GM23338 (cell line): ENCODE measurements around the gene RSPH3. TPM values are rescaled to one million over a fixed set of nuclear protein-coding genes. Genes with fewer than 3 reads are reported as not detected.
"Not testable (repeated sequence)": the region's sequence is repeated elsewhere in the genome, so short reads cannot be mapped to it uniquely, and the experiment has no call there.

Experiments used
- ATAC-seq: fragments of 200-7000 bp; cut with Tn5 transposase; 3 replicates; pipeline ENCODE4 v1.9.1; 2020
- DNase-seq: peaks from one replicate; pipeline ENCODE4 v3.0.0-alpha.2; 2015; ENCODE audit warnings: low spot score
- H2AFZ ChIP-seq: fragments of 200-600 bp; sonication (generic); 2 replicates; pipeline ENCODE4 v1.8.0; 2016; ENCODE audit warnings: antibody characterized with exemption, mild to moderate bottlenecking, moderate library complexity
- H3F3A ChIP-seq: fragments of 200-600 bp; sonication (generic); replicated peaks from 2 replicates; pipeline ENCODE4 v1.8.0; 2017; ENCODE audit warnings: antibody characterized with exemption, mixed run types, low read depth
- H3K27ac ChIP-seq: fragments of 200-600 bp; sonication (generic); 2 replicates; pipeline ENCODE4 v1.6.1; 2016; ENCODE audit warnings: low read depth
- H3K27me3 ChIP-seq: fragments of 200-600 bp; sonication (generic); 2 replicates; pipeline ENCODE4 v1.8.0; 2016; ENCODE audit warnings: mild to moderate bottlenecking, mixed run types, moderate library complexity; ENCODE audit not compliant: insufficient read depth
- H3K36me3 ChIP-seq: fragments of 200-600 bp; sonication (generic); 2 replicates; pipeline ENCODE4 v1.8.0; 2016; ENCODE audit warnings: mild to moderate bottlenecking; ENCODE audit not compliant: insufficient read depth
- H3K4me1 ChIP-seq: fragments of 200-600 bp; sonication (generic); 2 replicates; pipeline ENCODE4 v1.8.0; 2016; ENCODE audit warnings: mild to moderate bottlenecking, moderate library complexity; ENCODE audit not compliant: insufficient read depth
- H3K4me2 ChIP-seq: fragments of 200-600 bp; sonication (generic); 2 replicates; pipeline ENCODE4 v1.7.1; 2017; ENCODE audit warnings: mixed run types
- H3K4me3 ChIP-seq: fragments of 200-600 bp; sonication (generic); 2 replicates; pipeline ENCODE4 v1.6.1; 2016; ENCODE audit warnings: mixed run types
- H3K79me2 ChIP-seq: fragments of 200-600 bp; sonication (generic); replicated peaks from 2 replicates; pipeline ENCODE4 v1.8.0; 2017; ENCODE audit warnings: mild to moderate bottlenecking; ENCODE audit not compliant: insufficient read depth
- H3K9me2 ChIP-seq: fragments of 200-600 bp; sonication (generic); 2 replicates; pipeline ENCODE4 v1.8.0; 2017; ENCODE audit not compliant: insufficient read depth
- H4K20me1 ChIP-seq: fragments of 200-600 bp; sonication (generic); replicated peaks from 2 replicates; pipeline ENCODE4 v1.8.0; 2017; ENCODE audit warnings: mild to moderate bottlenecking; ENCODE audit not compliant: insufficient read depth
- H3K27ac Mint-ChIP-seq: 2 replicates; pipeline ENCODE4 v1.8.0; 2020; ENCODE audit warnings: inconsistent platforms, mild to moderate bottlenecking, moderate library complexity, mixed read lengths
- H3K27me3 Mint-ChIP-seq: 3 replicates; pipeline ENCODE4 v1.8.0; 2022; ENCODE audit warnings: low read depth, mild to moderate bottlenecking, moderate library complexity, mixed read lengths, inconsistent platforms; ENCODE audit not compliant: insufficient read depth, poor library complexity
- H3K36me3 Mint-ChIP-seq: 3 replicates; pipeline ENCODE4 v1.8.0; 2021; ENCODE audit warnings: low read depth, mild to moderate bottlenecking, inconsistent platforms, moderate library complexity, mixed read lengths
- H3K4me1 Mint-ChIP-seq: 3 replicates; pipeline ENCODE4 v1.8.0; 2020; ENCODE audit warnings: mild to moderate bottlenecking, inconsistent platforms, mixed read lengths
- H3K4me3 Mint-ChIP-seq: 3 replicates; pipeline ENCODE4 v1.8.0; 2021; ENCODE audit warnings: moderate library complexity, mild to moderate bottlenecking, inconsistent platforms, mixed read lengths
- H3K9me3 Mint-ChIP-seq: 3 replicates; pipeline ENCODE4 v1.8.0; 2020; ENCODE audit warnings: moderate library complexity, mild to moderate bottlenecking, inconsistent platforms, mixed read lengths
- CREB1 ChIP-seq: fragments of 250-450 bp; sonication (Bioruptor Pico); IDR thresholded peaks from 2 replicates; pipeline ENCODE4 v1.5.0; 2020; ENCODE audit warnings: low read depth, mild to moderate bottlenecking, moderate library complexity
- JUNB ChIP-seq: IDR thresholded peaks from one replicate; pipeline ENCODE4 v1.6.1; 2016; ENCODE audit warnings: antibody characterized with exemption; ENCODE audit not compliant: unreplicated experiment
- ZNF114 ChIP-seq: fragments of 250-450 bp; sonication (Bioruptor Pico); IDR thresholded peaks from 2 replicates; pipeline ENCODE4 v1.5.0; 2020; ENCODE audit warnings: mild to moderate bottlenecking, moderate library complexity
- polyA plus RNA-seq: library from polyadenylated mRNA; unstranded; fragments of >200 nt; fragmentation: Nextera tagmentation; extraction: Ambion mirVana; gene quantifications from 2 replicates; pipeline ENCODE4 v1.2.1, GENCODE V29; 2016
- total RNA-seq: library from RNA; depleted of rRNA; stranded (reverse); fragments of >200 nt; shearing (Covaris generic); gene quantifications from 2 replicates; pipeline ENCODE4 v1.2.3, GENCODE V29; 2014
- TF ChIP-seq, protein P1 (sequence below), 2 experiments: fragments of 200-600 bp in 1 of 2; sonication (generic) in 1 of 2; conservative IDR thresholded peaks; 2 replicates each; pipeline versions ENCODE4 v1.5.1 to v1.6.1; 2016 to 2017; ENCODE audit warnings: antibody characterized with exemption in 2 of 2, low read depth in 2 of 2, mild to moderate bottlenecking in 2 of 2, moderate library complexity in 1 of 2

RSPH3 gene
- total and polyA plus RNA-seq, 2 experiments from 2014 or later: 1.7 to 3.9 TPM

DNA sequence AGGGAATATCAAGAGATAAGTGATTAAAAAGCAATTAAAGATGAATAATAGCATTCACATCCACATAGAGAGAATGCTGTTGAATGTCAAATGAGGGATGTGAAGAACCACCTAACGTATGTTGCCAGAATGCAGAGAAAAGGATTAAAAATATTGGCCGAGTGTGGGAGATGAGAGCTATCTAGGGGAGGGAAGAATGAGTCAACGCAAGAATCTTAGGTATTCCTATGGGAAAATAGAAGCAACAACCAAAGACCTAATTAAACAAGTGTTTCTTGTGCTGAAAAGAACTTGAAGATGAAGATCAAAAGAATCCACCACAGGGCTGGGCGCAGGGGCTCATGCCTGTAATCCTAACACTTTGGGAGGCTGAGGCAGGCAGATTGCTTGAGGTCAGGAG is 12.2 kb upstream of the RSPH3 start (continued):
- TF ChIP-seq, protein P1, sequence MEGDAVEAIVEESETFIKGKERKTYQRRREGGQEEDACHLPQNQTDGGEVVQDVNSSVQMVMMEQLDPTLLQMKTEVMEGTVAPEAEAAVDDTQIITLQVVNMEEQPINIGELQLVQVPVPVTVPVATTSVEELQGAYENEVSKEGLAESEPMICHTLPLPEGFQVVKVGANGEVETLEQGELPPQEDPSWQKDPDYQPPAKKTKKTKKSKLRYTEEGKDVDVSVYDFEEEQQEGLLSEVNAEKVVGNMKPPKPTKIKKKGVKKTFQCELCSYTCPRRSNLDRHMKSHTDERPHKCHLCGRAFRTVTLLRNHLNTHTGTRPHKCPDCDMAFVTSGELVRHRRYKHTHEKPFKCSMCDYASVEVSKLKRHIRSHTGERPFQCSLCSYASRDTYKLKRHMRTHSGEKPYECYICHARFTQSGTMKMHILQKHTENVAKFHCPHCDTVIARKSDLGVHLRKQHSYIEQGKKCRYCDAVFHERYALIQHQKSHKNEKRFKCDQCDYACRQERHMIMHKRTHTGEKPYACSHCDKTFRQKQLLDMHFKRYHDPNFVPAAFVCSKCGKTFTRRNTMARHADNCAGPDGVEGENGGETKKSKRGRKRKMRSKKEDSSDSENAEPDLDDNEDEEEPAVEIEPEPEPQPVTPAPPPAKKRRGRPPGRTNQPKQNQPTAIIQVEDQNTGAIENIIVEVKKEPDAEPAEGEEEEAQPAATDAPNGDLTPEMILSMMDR (conservative IDR thresholded peaks at IDR 0.05; ENCODE audit: low read depth in 2 of 2): no peak
- TF ChIP-seq ZNF114 (CRISPR knock-in tag) (no peak), JUNB (no peak), CREB1 (CRISPR knock-in tag) (no peak)

DNA sequence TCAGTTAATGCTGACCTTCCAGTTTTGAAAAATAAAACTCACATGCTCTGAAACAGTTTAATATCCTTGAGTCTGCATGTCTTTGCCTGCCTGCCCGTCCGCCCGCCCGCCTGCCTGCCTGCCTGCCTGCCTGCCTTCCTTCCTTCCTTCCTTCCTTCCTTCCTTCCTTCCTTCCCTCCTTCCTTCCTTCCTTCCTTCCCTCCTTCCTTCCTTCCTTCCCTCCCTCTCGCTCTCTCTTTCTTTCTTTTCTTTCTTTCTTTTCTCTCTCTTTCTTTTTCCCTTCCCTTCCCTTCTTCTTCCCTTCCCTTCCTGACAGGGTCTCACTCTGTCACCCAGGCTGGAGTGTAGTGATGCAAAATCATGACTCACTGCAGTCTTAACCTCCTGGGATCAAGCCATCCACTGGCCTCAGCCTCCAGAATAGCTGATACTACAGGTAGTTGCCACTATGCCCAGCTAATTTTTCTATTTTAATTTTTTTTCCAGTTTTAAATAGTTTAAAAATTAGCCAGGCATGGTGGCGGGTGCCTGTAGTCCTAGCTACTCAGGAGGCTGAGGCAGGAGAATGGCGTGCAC is 10.1 kb upstream of the RSPH3 start:
- ATAC-seq, H3K4me1 ChIP-seq, H3K4me2 ChIP-seq, H3K27me3 Mint-ChIP-seq, DNase-seq, H3K4me3 Mint-ChIP-seq, H3K9me2 ChIP-seq, H3K79me2 ChIP-seq, H4K20me1 ChIP-seq, H3F3A ChIP-seq, H3K9me3 Mint-ChIP-seq, H3K36me3 Mint-ChIP-seq, H3K27ac ChIP-seq, H3K27ac Mint-ChIP-seq, H3K4me3 ChIP-seq, H3K36me3 ChIP-seq, H3K27me3 ChIP-seq, H2AFZ ChIP-seq, H3K4me1 Mint-ChIP-seq: not testable (repeated sequence)

- TF ChIP-seq, protein P1 (conservative IDR thresholded peaks at IDR 0.05; ENCODE audit: low read depth in 2 of 2): peak; percentile 62 to 69
- no peak for TF ChIP-seq ZNF114 (CRISPR knock-in tag)
- no peaks in the 10 kb centered on the region for H3K36me3 ChIP-seq
- H3K4me1 Mint-ChIP-seq: no peaks in the 10 kb centered on the region
- no peaks in the 10 kb centered on the region for H3K79me2 ChIP-seq
- no peaks in the 10 kb centered on the region for H3K27me3 Mint-ChIP-seq
- H3F3A ChIP-seq: no peaks in the 10 kb centered on the region
- no peak overlapping the region for H3K27ac ChIP-seq
- ATAC-seq (no peak), DNase-seq (peak; percentile 68)
- no peak overlapping the region for H3K4me2 ChIP-seq
- no peak overlapping the region for H2AFZ ChIP-seq
- no peaks in the 10 kb centered on the region for H3K36me3 Mint-ChIP-seq
- no peaks in the 10 kb centered on the region for H3K9me2 ChIP-seq
- no peaks in the 10 kb centered on the region for H3K9me3 Mint-ChIP-seq
- H3K27ac Mint-ChIP-seq: no peak overlapping the region
- H4K20me1 ChIP-seq: no peaks in the 10 kb centered on the region; the same call in 1 of the 2 replicates
- H3K4me1 ChIP-seq: no peaks in the 10 kb centered on the region
- no peak overlapping the region for H3K4me3 Mint-ChIP-seq
- no peak overlapping the region for H3K4me3 ChIP-seq
- H3K27me3 ChIP-seq: no peaks in the 10 kb centered on the region
Observed at GRCh38 chr6:159008656-159009288, 8.8 kb upstream of the RSPH3 start.
